HepG2 (cell line): ENCODE results near the gene MYH7. TPM values are rescaled to one million over a fixed set of nuclear protein-coding genes. Genes with fewer than 3 reads are reported as not detected.

Experiments used
- BHLHE40 ChIP-seq: IDR thresholded peaks from 2 replicates; pipeline ENCODE4 v1.6.1; 2011; ENCODE audit warnings: low read length, improper control_type of control experiment
- BORCS8-MEF2B ChIP-seq: sonication (generic); formaldehyde crosslinking; IDR thresholded peaks from 2 replicates; pipeline ENCODE4 v1.8.0; 2022; ENCODE audit warnings: mild to moderate bottlenecking, missing genetic modification reagents
- CREB3 ChIP-seq: sonication (generic); formaldehyde crosslinking; IDR thresholded peaks from 2 replicates; pipeline ENCODE4 v1.5.0; 2020; ENCODE audit warnings: missing genetic modification reagents
- JUN ChIP-seq: sonication (generic); formaldehyde crosslinking; IDR thresholded peaks from 2 replicates; pipeline ENCODE4 v1.4.0; 2020; ENCODE audit warnings: mild to moderate bottlenecking, missing genetic modification reagents
- MTF2 ChIP-seq: sonication (generic); formaldehyde crosslinking; IDR thresholded peaks from 2 replicates; pipeline ENCODE4 v1.5.0; 2020; ENCODE audit warnings: missing genetic modification reagents, borderline replicate concordance
- NBN ChIP-seq: fragments of 450-650 bp; conservative IDR thresholded peaks from 2 replicates; pipeline ENCODE4 v1.6.1; 2017
- NR2F6 ChIP-seq, 2 experiments: IDR thresholded peaks; 2 replicates each; pipeline ENCODE4 v1.6.1; 2016; ENCODE audit warnings: antibody characterized with exemption in 1 of 2, mild to moderate bottlenecking in 1 of 2
- SNAI1 ChIP-seq: sonication (generic); formaldehyde crosslinking; IDR thresholded peaks from 2 replicates; pipeline ENCODE4 v1.5.0; 2020; ENCODE audit warnings: mild to moderate bottlenecking, missing genetic modification reagents, borderline replicate concordance
- SNAPC4 ChIP-seq: sonication (generic); formaldehyde crosslinking; IDR thresholded peaks from 2 replicates; pipeline ENCODE4 v1.4.0; 2020; ENCODE audit warnings: mild to moderate bottlenecking, missing genetic modification reagents
- TBX2 ChIP-seq: sonication (generic); formaldehyde crosslinking; IDR thresholded peaks from 2 replicates; pipeline ENCODE4 v1.5.0; 2020; ENCODE audit warnings: missing genetic modification reagents, mild to moderate bottlenecking, borderline replicate concordance
- ZFP62 ChIP-seq: sonication (generic); formaldehyde crosslinking; IDR thresholded peaks from 2 replicates; pipeline ENCODE4 v1.4.0; 2020; ENCODE audit warnings: missing genetic modification reagents
- ZFY ChIP-seq: sonication (generic); formaldehyde crosslinking; IDR thresholded peaks from 2 replicates; pipeline ENCODE4 v1.4.0; 2020; ENCODE audit warnings: missing genetic modification reagents
- ZNF12 ChIP-seq: sonication (generic); formaldehyde crosslinking; IDR thresholded peaks from 2 replicates; pipeline ENCODE4 v1.5.0; 2020; ENCODE audit warnings: missing genetic modification reagents
- ZNF180 ChIP-seq: sonication (generic); formaldehyde crosslinking; IDR thresholded peaks from 2 replicates; pipeline ENCODE4 v1.4.0; 2020; ENCODE audit warnings: low read depth, missing genetic modification reagents, borderline replicate concordance
- ZNF251 ChIP-seq: sonication (generic); formaldehyde crosslinking; IDR thresholded peaks from 2 replicates; pipeline ENCODE4 v1.9.0; 2021; ENCODE audit warnings: mild to moderate bottlenecking, missing genetic modification reagents
- ZNF350 ChIP-seq: sonication (generic); formaldehyde crosslinking; IDR thresholded peaks from 2 replicates; pipeline ENCODE4 v1.4.0; 2020; ENCODE audit warnings: mild to moderate bottlenecking, low read depth, missing genetic modification reagents, borderline replicate concordance
- ZNF552 ChIP-seq: sonication (generic); formaldehyde crosslinking; IDR thresholded peaks from 2 replicates; pipeline ENCODE4 v1.9.0; 2022; ENCODE audit warnings: missing genetic modification reagents, mild to moderate bottlenecking, borderline replicate concordance
- ZNF687 ChIP-seq: sonication (generic); formaldehyde crosslinking; IDR thresholded peaks from 2 replicates; pipeline ENCODE4 v1.5.1; 2020; ENCODE audit warnings: mild to moderate bottlenecking, missing genetic modification reagents, moderate library complexity
- ZNF747 ChIP-seq: sonication (generic); formaldehyde crosslinking; IDR thresholded peaks from 2 replicates; pipeline ENCODE4 v1.8.1; 2023; ENCODE audit warnings: missing genetic modification reagents, mild to moderate bottlenecking, borderline replicate concordance
- polyA plus RNA-seq, 8 experiments: library from polyadenylated mRNA; depleted of rRNA in 3 of 8; stranded (reverse) in 7 of 8; unstranded in 1 of 8; fragments of >200 nt; fragmentation: Illumina TruSeq in 4 of 8; extraction: Trizol in 4 of 8; gene quantifications; 2 replicates each; pipeline versions ENCODE4 v1.2.1 to v1.2.3, GENCODE V29; 2011 to 2016; ENCODE audit warnings: low read depth in 4 of 8, missing spikeins in 1 of 8, mixed read lengths in 1 of 8; ENCODE audit not compliant: insufficient read depth in 1 of 8
- total RNA-seq, 5 experiments: library from RNA; depleted of rRNA; stranded (reverse); fragments of >200 nt; fragmentation: Illumina TruSeq; extraction: Trizol; gene quantifications; 2 replicates each; pipeline ENCODE4 v1.2.3, GENCODE V29; 2016; ENCODE audit warnings: low read depth in 1 of 5

MYH7 gene
- total and polyA plus RNA-seq, 2 of the 13 experiments (the other 11 are each of a cell fraction or from before 2014, with no cell fraction given), result 0.04 TPM; not detected in 1

- TF ChIP-seq SNAPC4 (CRISPR knock-in tag), result no peak
- TF ChIP-seq ZFY (CRISPR knock-in tag), result no peak
- no peak for TF ChIP-seq ZNF350 (CRISPR knock-in tag)
- TF ChIP-seq NBN, result no peak
- no peak for TF ChIP-seq ZNF552 (CRISPR knock-in tag)
- no peak for TF ChIP-seq CREB3 (CRISPR knock-in tag)
- TF ChIP-seq BHLHE40, result no peak
- TF ChIP-seq ZNF12, result no peak
- no peak; the same call in 1 of the 2 replicates for TF ChIP-seq ZNF747 (CRISPR knock-in tag)
- no peak for TF ChIP-seq ZNF180 (CRISPR knock-in tag)
- TF ChIP-seq NR2F6 (IDR thresholded peaks at IDR 0.05), result no peak
- peak; percentile 24; the same call in 1 of the 2 replicates for TF ChIP-seq NR2F6 (CRISPR knock-in tag; IDR thresholded peaks at IDR 0.05)
- no peak for TF ChIP-seq MTF2 (CRISPR knock-in tag)
- TF ChIP-seq ZNF687 (CRISPR knock-in tag), result no peak
- TF ChIP-seq BORCS8-MEF2B (CRISPR knock-in tag), result no peak
- TF ChIP-seq ZFP62 (CRISPR knock-in tag), result no peak
- no peak for TF ChIP-seq JUN (CRISPR knock-in tag)
- no peak for TF ChIP-seq SNAI1 (CRISPR knock-in tag)
- peak; percentile 86; the same call in 1 of the 2 replicates for TF ChIP-seq TBX2 (CRISPR knock-in tag)
- no peak for TF ChIP-seq ZNF251
Observed at GRCh38 chr14:23454445-23454856, 19.0 kb upstream of the MYH7 start (continued).
